SU-DHL-6 (cell line): ENCODE data around the gene UBASH3A.

Experiments
- EZH2phosphoT487 ChIP-seq: fragments of 200-600 bp; sonication (generic), shearing (Covaris generic); conservative IDR thresholded peaks from 2 replicates; pipeline ENCODE4 v1.6.1; 2018; ENCODE audit warnings: mild to moderate bottlenecking, antibody characterized with exemption, low read length, moderate library complexity, mixed read lengths
- TF ChIP-seq, protein P1 (sequence below): fragments of 200-600 bp; sonication (generic); IDR thresholded peaks from one replicate; pipeline ENCODE4 v1.5.1; 2017; ENCODE audit warnings: antibody characterized with exemption, mild to moderate bottlenecking, low read length, moderate library complexity; ENCODE audit not compliant: insufficient read depth, poor library complexity, severe bottlenecking

DNA sequence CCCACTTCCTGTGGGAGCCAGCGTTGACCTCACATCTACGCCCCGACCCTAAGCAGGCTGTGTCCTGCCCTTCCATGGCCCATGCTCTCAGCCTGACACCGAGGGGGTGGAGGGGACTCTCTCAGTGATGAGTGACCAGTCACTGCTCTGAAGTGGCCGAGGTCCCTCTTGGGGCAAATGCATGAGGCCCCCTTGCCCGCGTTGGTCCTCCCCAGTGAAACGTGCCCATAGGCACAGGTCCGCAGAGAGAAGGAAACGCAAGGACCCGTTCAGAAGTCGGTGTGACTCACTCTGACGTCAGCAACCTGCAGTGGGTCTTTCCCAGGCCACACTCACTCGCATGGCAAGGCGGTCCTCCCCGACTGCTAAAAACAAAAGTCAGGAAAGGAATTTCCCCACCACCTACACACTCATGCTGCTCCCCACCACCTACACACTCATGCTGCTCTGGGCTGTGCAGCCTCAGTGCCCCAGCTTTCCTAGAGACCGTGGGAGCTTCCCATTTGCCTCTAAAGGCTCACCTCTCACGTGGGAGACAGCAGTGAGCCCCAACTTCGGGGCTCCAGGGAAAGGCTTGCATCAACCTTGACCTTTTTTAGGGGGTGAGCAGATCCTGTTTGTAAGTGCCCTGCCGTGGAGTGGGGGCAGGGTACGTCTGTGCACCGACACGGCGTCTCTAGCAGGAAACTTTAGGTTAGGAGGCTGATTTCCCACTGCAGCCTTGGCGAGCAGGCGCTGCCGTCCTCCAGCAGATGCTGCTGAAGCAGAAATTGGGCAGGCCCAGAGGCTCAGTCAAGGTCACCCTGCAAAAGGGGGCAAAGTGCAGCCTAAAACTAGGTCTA lies 11.4 kb downstream of the UBASH3A start:
- TF ChIP-seq, protein P1, sequence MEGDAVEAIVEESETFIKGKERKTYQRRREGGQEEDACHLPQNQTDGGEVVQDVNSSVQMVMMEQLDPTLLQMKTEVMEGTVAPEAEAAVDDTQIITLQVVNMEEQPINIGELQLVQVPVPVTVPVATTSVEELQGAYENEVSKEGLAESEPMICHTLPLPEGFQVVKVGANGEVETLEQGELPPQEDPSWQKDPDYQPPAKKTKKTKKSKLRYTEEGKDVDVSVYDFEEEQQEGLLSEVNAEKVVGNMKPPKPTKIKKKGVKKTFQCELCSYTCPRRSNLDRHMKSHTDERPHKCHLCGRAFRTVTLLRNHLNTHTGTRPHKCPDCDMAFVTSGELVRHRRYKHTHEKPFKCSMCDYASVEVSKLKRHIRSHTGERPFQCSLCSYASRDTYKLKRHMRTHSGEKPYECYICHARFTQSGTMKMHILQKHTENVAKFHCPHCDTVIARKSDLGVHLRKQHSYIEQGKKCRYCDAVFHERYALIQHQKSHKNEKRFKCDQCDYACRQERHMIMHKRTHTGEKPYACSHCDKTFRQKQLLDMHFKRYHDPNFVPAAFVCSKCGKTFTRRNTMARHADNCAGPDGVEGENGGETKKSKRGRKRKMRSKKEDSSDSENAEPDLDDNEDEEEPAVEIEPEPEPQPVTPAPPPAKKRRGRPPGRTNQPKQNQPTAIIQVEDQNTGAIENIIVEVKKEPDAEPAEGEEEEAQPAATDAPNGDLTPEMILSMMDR: no peak
- TF ChIP-seq EZH2phosphoT487: no peak
